Measurements from ENCODE around the gene ALPK3.
A peak's percentile ranks its signal among the peaks of the same experiment; 100 is the strongest.

Gene ALPK3

GRCh38 chr15:84898761-84899160 lies 81.6 kb downstream of the ALPK3 start:
- no peak for DNase-seq

- DNase-seq = no peak
Observed at GRCh38 chr15:84899750-84900149, 82.6 kb downstream of the ALPK3 start.

DNA sequence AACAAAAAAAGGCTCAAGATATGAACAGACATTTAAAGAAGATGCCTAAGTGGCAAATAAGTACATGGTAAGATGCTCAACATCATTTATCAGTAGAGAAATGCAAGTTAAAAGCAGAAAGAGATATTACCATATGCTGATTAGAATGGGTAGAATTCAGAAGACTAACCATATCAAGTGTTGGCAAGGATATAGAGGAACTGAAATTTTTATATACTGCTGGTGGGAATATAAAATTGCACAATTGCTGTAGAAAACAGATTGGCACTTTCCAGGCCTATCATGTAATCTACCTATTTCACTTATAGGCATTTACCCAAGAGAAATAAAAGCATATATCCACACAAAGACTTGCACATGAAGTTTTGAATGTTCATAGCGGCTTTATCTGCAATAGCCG lies 84.4 kb downstream of the ALPK3 start:
- DNase-seq = no peak

DNA sequence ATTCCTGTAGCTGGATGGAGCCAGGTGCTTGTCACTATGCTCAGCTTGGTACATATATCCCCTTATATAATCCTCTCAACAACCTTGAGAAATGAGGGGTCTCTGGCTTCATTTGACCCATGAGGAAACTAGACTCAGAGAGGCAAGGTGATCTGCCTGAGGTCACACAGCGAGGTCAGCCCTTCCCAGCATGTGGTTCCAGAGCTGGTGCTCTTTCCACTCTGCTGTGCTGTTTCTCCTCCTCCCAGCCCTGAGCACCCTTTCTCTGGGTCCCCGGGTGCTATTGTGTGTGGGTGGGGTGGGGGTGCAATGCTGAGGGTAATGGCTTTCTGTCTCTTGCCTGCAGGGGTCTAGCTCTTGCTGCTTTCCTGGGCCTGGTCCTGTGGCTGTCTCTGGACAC lies 86.6 kb downstream of the ALPK3 start:
- no peak for DNase-seq

- no peak for DNase-seq
Observed at GRCh38 chr15:84904419-84904818, 87.3 kb downstream of the ALPK3 start.

DNA sequence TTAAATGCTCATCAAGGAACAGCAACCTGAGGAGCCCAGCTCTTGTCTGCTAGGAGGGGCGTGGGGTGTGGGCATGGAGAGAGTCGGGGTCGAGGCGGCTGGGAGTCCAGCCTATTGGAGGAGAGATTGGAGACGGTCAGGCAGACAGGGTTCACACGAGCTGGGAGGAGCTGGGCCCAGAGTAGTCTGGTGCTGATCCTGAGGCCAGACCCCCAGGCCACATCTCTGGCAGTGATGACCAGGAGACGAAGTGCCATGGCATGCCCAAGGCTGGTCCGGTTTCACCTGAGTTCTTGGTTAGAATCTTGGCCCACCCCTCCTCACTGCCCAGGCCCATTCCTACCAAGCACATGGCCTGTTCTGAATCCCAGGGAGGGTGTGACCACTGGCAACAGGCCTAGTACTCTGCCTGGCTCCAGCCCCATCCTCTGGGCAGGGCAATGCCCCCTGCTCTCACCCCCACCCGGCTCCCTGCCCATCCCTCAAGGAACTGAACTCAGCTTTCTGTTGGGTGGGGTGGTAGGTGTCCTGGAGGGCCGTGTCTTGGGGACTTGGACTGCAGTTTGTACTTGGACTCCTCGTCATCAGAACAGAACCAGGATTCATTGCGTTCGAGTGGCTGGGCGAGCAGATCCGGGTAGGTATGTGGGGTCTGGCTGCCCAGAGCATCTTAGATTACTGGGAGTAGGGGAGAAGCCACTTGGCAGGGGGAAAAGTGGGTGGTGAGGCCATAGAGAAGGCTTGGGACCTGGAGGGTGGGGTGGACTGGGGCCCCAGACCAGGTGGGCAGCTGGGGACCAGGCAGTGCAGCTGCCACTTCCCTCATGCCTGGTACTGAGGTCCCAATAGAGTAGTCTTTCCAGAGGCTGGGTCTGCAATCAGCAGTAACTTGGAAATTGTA lies 88.1 kb downstream of the ALPK3 start:
- no peak for DNase-seq

DNA sequence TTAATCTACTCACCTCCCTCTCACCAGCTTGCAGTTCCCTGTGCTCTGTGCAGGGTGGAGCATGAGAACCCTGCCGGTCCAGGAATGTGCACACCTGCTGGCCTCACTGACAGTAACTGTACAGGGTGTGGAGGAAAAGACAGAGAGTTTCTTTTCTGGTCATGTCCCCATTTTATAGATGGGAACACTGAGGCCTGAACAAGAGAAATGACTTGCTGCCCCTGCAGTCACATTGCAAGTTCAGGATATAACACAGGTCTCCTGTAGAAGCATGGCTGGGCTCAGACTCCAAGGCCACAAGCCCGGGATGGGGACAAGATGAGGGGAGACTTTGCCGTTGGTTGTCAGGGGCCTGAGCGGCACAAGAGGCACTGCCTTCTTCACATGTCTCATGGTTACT lies 90.6 kb downstream of the ALPK3 start:
- DNase-seq = no peak

- no peak for DNase-seq
Observed at GRCh38 chr15:84908564-84908963, 91.4 kb downstream of the ALPK3 start.

- no peak for DNase-seq
Observed at GRCh38 chr15:84909029-84909428, 91.9 kb downstream of the ALPK3 start.

DNA sequence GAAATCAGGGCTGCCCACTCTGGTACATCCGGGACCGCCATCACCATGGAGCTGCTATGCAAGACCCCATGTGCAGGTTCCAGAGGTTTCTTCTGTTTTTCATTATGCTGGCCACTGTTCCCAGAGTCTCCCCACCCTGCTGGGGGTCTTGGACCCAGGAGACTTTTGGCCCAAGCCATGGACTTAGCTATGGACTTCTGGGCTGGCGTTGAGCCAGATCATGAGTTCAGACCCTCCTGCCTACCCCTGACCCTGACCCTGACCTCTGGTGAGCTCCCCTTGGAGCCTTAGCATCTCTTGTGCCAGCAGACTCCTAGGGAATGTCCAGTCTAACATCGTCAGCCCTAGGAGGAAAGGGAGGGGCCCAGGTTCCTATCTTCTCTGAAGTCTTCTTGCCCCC lies 92.6 kb downstream of the ALPK3 start:
- no peak for DNase-seq

GRCh38 chr15:84910928-84911623 lies 93.9 kb downstream of the ALPK3 start:
- no peak for DNase-seq

- no peak for DNase-seq
Observed at GRCh38 chr15:84911879-84912660, 94.9 kb downstream of the ALPK3 start.

GRCh38 chr15:84913360-84913723 lies 96.2 kb downstream of the ALPK3 start:
- no peak for DNase-seq

DNA sequence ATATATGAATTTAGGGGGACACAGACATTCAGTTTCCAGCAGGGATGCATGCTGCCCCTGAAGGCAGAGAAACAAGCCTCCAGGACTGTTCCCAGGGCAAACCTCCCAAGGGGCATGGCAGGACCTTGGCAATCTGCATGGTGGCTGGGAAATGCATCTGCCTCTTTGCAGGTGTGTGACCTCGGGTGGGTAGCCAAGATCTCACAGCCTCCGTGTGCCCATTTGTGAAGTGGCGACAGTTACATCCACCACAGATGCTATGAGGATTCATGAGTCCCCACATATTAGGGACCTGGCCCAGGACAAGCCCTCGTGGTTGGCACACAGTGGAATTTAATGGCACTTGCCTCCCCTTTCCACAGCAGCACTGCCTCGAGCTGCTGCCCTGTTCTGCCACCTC lies 97.2 kb downstream of the ALPK3 start:
- DNase-seq = no peak

DNA sequence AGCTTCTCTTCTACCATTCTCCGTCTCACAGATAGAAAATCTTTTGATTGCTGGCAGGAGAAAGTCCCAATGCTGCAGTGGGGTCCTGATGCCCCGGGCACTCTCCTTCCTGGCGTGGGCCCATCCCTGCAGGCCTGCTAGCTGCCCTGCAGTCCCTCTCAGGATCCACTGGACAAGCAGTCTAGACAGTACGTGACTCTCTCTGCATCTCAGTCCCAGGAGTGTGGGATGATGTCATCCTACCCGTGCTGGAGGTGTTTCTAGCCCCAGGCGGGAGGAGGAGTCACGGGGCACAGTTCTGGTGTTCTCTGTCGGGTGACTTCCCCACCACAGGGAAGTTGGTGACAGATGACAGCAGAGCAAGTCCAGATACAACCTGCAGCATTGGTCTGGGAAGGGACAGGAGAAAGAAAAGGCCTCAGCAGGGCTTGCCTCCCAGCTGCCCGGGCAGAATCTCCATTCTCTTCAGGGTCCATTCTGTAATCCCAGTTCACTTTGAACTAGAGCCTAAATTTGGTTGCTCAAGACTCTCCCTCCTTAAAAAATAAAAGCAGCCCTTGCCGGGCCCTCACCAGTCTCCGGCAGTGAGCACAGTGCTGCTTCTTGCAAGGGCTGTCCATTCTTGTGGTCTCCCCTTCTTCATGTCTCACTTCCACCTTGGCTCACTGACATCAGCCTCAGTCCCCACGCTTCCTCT lies 97.9 kb downstream of the ALPK3 start:
- peak in 1 of 2 experiments; percentile 25 for DNase-seq

- DNase-seq = no peak
Observed at GRCh38 chr15:84915606-84915958, 98.4 kb downstream of the ALPK3 start.

DNA sequence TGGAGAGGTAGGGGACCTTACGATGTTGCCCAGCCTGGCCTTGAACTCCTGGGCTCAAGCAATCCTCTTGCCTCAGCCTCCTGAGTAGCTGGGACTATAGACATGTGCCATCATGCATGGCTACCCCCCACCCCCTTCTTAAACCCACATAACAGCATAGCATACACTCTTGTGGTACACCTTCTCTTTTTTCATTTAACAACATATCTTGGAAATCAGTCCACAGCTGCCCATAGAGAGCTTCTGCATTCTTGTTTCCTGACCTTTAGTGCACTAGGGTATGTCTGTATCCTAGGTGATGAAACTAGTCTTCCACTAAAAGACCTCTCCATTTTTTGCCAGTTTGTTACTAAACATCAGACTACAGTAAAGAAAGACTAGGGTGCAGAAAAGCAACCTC lies 100.3 kb downstream of the ALPK3 start:
- no peak for DNase-seq

GRCh38 chr15:84919106-84919667 lies 102.0 kb downstream of the ALPK3 start:
- no peak for DNase-seq

DNA sequence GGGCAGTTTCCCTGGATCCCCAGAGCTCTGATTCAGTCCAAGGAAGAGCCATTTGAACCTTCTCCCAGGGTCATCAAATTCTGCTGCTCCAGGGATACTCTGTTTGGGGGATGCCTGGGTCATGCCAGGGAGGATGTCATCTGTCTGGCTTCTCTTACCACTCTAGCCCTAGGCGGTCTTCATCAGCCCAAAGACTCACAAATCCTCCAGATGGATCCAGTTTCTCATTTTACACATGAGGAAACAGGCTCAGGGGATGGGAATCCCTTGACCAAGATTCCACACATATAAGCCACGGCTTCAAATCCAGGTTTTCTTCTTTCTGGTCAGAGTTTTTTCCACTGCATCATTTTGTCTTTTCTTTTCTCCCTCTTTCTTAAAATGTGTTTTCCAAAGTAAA lies 104.0 kb downstream of the ALPK3 start:
- DNase-seq = no peak

DNA sequence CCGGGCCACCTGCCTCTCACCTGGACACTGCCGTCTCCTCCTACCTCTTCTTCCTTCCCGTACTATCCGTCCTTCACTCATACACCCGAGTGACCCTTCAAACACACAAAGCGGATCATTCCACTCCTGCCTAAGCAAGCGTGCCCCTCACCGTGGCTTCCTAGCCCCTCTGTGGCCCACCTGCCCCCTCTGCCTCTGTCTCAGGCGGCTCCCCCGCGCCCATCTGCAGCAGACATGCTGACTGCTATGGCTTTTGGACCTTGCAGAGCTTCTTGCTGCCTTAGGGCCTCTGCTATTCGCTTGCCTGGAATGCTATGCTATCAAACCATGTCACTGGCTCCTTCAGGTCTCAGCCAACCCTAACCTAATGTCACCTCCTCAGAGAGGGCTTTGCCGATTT lies 105.4 kb downstream of the ALPK3 start:
- no peak for DNase-seq

All from NCI-H524 (cell line).